HCT116 (cell line): Measurements from ENCODE around the gene NPFF. TPM values are rescaled to one million over a fixed set of nuclear protein-coding genes. Genes with fewer than 3 reads are reported as not detected.

Experiments used
- ATAC-seq: fragments of 200-7000 bp; cut with Tn5 transposase; 2 replicates; pipeline ENCODE4 v1.9.1; 2020; ENCODE audit warnings: mild to moderate bottlenecking, moderate library complexity
- BruUV-seq: library from RNA; stranded (reverse); fragments of 400-500 nt; replicated peaks from 2 replicates; lab custom pipeline; 2021; lab: Mats Ljungman, UMichigan
- CTCF ChIA-PET: fragments of 300-600 bp; sonication (Branson Sonifier 250); formaldehyde crosslinking; loops from one replicate; lab custom pipeline; 2021; ENCODE audit warnings: antibody characterized with exemption; lab: Charles Lee
- POLR2A ChIA-PET: fragments of 300-600, 350-600 bp; sonication (Branson Sonifier 250); formaldehyde crosslinking; loops from one replicate; lab custom pipeline; 2021; ENCODE audit warnings: antibody characterized with exemption; lab: Charles Lee
- RAD21 ChIA-PET, 2 experiments: fragments of 300-600 bp; sonication (Branson Sonifier 250); formaldehyde crosslinking; loops; one replicate each; lab custom pipeline; 2023; ENCODE audit warnings: low total read pairs in 2 of 2; ENCODE audit not compliant: uncharacterized antibody in 2 of 2, unreplicated experiment in 2 of 2, low non-redundant PET in 1 of 2; lab: Charles Lee
- DNase-seq: peaks from one replicate; pipeline ENCODE4 v3.0.0-alpha.2; 2010; ENCODE audit warnings: low read depth, low spot score
- H2AFZ ChIP-seq: fragments of 200-600 bp; shearing (Covaris generic), sonication (generic); 2 replicates; pipeline ENCODE4 v1.6.1; 2017; ENCODE audit warnings: low read depth, mixed run types, mixed read lengths, antibody characterized with exemption, low read length; ENCODE audit not compliant: poor library complexity, severe bottlenecking
- H3K27ac ChIP-seq: 2 replicates; pipeline ENCODE4 v1.5.1; 2012; ENCODE audit warnings: low read depth, low read length
- H3K27me3 ChIP-seq: fragments of 200-600 bp; sonication (generic); 2 replicates; pipeline ENCODE4 v1.6.1; 2016; ENCODE audit warnings: mixed run types, low read length, mixed read lengths; ENCODE audit not compliant: insufficient read depth
- H3K36me3 ChIP-seq, 2 experiments: fragments of 200-500 bp in 1 of 2; fragments of 200-600 bp in 1 of 2; sonication (Bioruptor generic) in 1 of 2; sonication (generic) in 1 of 2; 2 replicates each; pipeline versions ENCODE4 v1.5.1 to v1.6.1; 2014 to 2016; ENCODE audit warnings: low read length in 2 of 2, inconsistent platforms in 1 of 2, mixed read lengths in 1 of 2, mixed run types in 1 of 2; ENCODE audit not compliant: insufficient read depth in 2 of 2, control insufficient read depth in 1 of 2
- H3K4me1 ChIP-seq, 2 experiments: fragments of 200-600 bp in 1 of 2; sonication (generic) in 1 of 2; 2 replicates each; pipeline versions ENCODE4 v1.5.1 to v1.6.1; 2012 to 2017; ENCODE audit warnings: low read length in 2 of 2, inconsistent platforms in 1 of 2, mild to moderate bottlenecking in 1 of 2, mixed read lengths in 1 of 2, mixed run types in 1 of 2, moderate library complexity in 1 of 2; ENCODE audit not compliant: insufficient read depth in 2 of 2, control insufficient read depth in 1 of 2
- H3K4me2 ChIP-seq: fragments of 200-600 bp; sonication (generic); 2 replicates; pipeline ENCODE4 v1.6.1; 2017; ENCODE audit warnings: mixed run types, low read length, mixed read lengths
- H3K4me3 ChIP-seq, 2 experiments: fragments of 200-600 bp in 1 of 2; sonication (generic) in 1 of 2; replicated peaks in 1 of 2; 2 replicates each; pipeline ENCODE4 v1.5.1; 2011 to 2016; ENCODE audit warnings: low read length in 2 of 2, control low read depth in 1 of 2, low read depth in 1 of 2, mild to moderate bottlenecking in 1 of 2, mixed read lengths in 1 of 2, mixed run types in 1 of 2
- H3K79me2 ChIP-seq: fragments of 200-600 bp; sonication (generic); 2 replicates; pipeline ENCODE4 v1.6.1; 2017; ENCODE audit warnings: mild to moderate bottlenecking, mixed run types, low read length, moderate library complexity, mixed read lengths; ENCODE audit not compliant: insufficient read depth
- H3K9ac ChIP-seq: fragments of 200-600 bp; sonication (generic); 2 replicates; pipeline ENCODE4 v1.6.1; 2016; ENCODE audit warnings: low read length, mixed read lengths
- H3K9me2 ChIP-seq: fragments of 200-600 bp; sonication (generic), shearing (Covaris generic); 2 replicates; pipeline ENCODE4 v1.6.1; 2017; ENCODE audit warnings: mixed run types, mild to moderate bottlenecking, moderate library complexity; ENCODE audit not compliant: insufficient read depth
- H3K9me3 ChIP-seq, 2 experiments: fragments of 200-500 bp in 1 of 2; fragments of 200-600 bp in 1 of 2; sonication (Bioruptor generic) in 1 of 2; sonication (generic) in 1 of 2; 2 replicates each; pipeline ENCODE4 v1.6.1; 2014 to 2017; ENCODE audit warnings: low read length in 2 of 2, mixed read lengths in 2 of 2, inconsistent platforms in 1 of 2, low read depth in 1 of 2, mild to moderate bottlenecking in 1 of 2, mixed run types in 1 of 2, moderate library complexity in 1 of 2; ENCODE audit not compliant: control insufficient read depth in 1 of 2, insufficient read depth in 1 of 2
- H4K20me1 ChIP-seq: fragments of 200-600 bp; sonication (generic), shearing (Covaris generic); 2 replicates; pipeline ENCODE4 v1.6.1; 2017; ENCODE audit warnings: mixed run types, mild to moderate bottlenecking, moderate library complexity; ENCODE audit not compliant: insufficient read depth
- CEBPB ChIP-seq: IDR thresholded peaks from 2 replicates; pipeline ENCODE4 v1.6.1; 2012; ENCODE audit warnings: low read depth
- EGR1 ChIP-seq: IDR thresholded peaks from 2 replicates; pipeline ENCODE4 v1.6.1; 2012; ENCODE audit warnings: low read depth
- ELF1 ChIP-seq: IDR thresholded peaks from 2 replicates; pipeline ENCODE4 v1.6.1; 2012; ENCODE audit warnings: low read depth, borderline replicate concordance
- JUND ChIP-seq: IDR thresholded peaks from 2 replicates; pipeline ENCODE4 v1.6.1; 2012
- POLR2AphosphoS5 ChIP-seq: IDR thresholded peaks from 2 replicates; pipeline ENCODE4 v1.6.1; 2011; ENCODE audit warnings: mild to moderate bottlenecking, low read depth, low read length, moderate library complexity
- SIN3A ChIP-seq: IDR thresholded peaks from 2 replicates; pipeline ENCODE4 v1.6.1; 2012; ENCODE audit warnings: low read depth
- SP1 ChIP-seq: IDR thresholded peaks from 2 replicates; pipeline ENCODE4 v1.6.1; 2012; ENCODE audit warnings: low read depth
- SRF ChIP-seq: IDR thresholded peaks from 2 replicates; pipeline ENCODE4 v1.6.1; 2012; ENCODE audit warnings: low read depth
- intact Hi-C: fragments of 100-400 bp; cut with micrococcal nuclease; formaldehyde crosslinking; loops from 2 replicates; pipeline ENCODE4 v1.10.0; 2022
- total RNA-seq: library from RNA; stranded (reverse); gene quantifications from one replicate; pipeline ENCODE4 v1.2.1, GENCODE V29; 2021; ENCODE audit not compliant: unreplicated experiment

Gene NPFF
- total RNA-seq, 1 experiment from 2014 or later = not detected

- Histone ChIP-seq H3K79me2 (no peaks in the 10 kb centered on the region), H3K9ac (peak overlapping the region; percentile 56; the same call in 1 of the 2 replicates), H3K9me2 (no peaks in the 10 kb centered on the region), H3K27me3 (no peaks in the 10 kb centered on the region), H4K20me1 (no peaks in the 10 kb centered on the region), H3K9me3 (no peaks in the 10 kb centered on the region), H3K36me3 (peaks cover 0 to 5% of the 10 kb centered on the region in 2 experiments; a peak in 1 of 4 replicates), H3K4me1 (peaks cover 14 to 28% of the 10 kb centered on the region in 2 experiments), H3K4me3 (0 out of 4 replicates have a peak overlapping the region, but pooled peaks of 1 of the 2 experiments have one; percentile 59), H2AFZ (no peak overlapping the region), H3K4me2 (peak overlapping the region; percentile 89), H3K27ac (no peak overlapping the region)
- CTCF ChIA-PET = interaction anchor here (1.2 kb wide), 1 partner anchor 140 kb away, joined by 3 read pairs; no protein-coding TSS in a partner anchor
- BruUV-seq = no TSS peak
- intact Hi-C loops = no loop called here
- ATAC-seq = no peak
- RAD21 ChIA-PET = no interaction called here
- no peak for DNase-seq
- POLR2A ChIA-PET = interaction anchor here (1.2 to 1.4 kb wide), 2 partner anchors 8 to 9 kb away, joined by 4 to 5 read pairs; no protein-coding TSS in a partner anchor
- TF ChIP-seq POLR2AphosphoS5 (no peak), CEBPB (no peak), EGR1 (no peak), JUND (no peak), SRF (no peak), SIN3A (no peak), SP1 (no peak)
These were observed 15.1 kb downstream of the NPFF start for GRCh38 chr12:53492188-53492587.

GRCh38 chr12:53489242-53489864 lies 17.9 kb downstream of the NPFF start:
- RAD21 ChIA-PET = no interaction called here
- H3K9me2 ChIP-seq = no peaks in the 10 kb centered on the region
- CTCF ChIA-PET = interaction anchor here (1.3 kb wide), 1 partner anchor 15 kb away, joined by 3 read pairs; no protein-coding TSS in a partner anchor
- no peak overlapping the region for H2AFZ ChIP-seq
- BruUV-seq = no TSS peak
- H3K4me1 ChIP-seq = peaks cover 10 to 19% of the 10 kb centered on the region in 2 experiments; a peak in 3 of 4 replicates
- no peak overlapping the region for H3K9ac ChIP-seq
- no peak overlapping the region for H3K4me2 ChIP-seq
- H3K79me2 ChIP-seq = no peaks in the 10 kb centered on the region
- TF ChIP-seq ELF1 (no peak), POLR2AphosphoS5 (0 out of 2 replicates have a peak, but pooled peaks have one; percentile 12)
- no peaks in the 10 kb centered on the region for H3K9me3 ChIP-seq
- POLR2A ChIA-PET = no interaction called here
- DNase-seq (no peak), ATAC-seq (no peak)
- no peak overlapping the region for H3K27ac ChIP-seq
- no peaks in the 10 kb centered on the region; the same call in 1 of the 2 replicates for H4K20me1 ChIP-seq
- H3K36me3 ChIP-seq = peaks cover 9 to 14% of the 10 kb centered on the region in 2 experiments; a peak in 3 of 4 replicates
- H3K4me3 ChIP-seq = no peak overlapping the region
- H3K27me3 ChIP-seq = no peaks in the 10 kb centered on the region
- intact Hi-C loops = no loop called here
